GM18873 (cell line): ENCODE measurements around the gene KDELR3.

Source experiments
- ATAC-seq: cut with Tn5 transposase; IDR thresholded peaks from one replicate; pipeline ENCODE4 v1.9.1; 2021; ENCODE audit warnings: mild to moderate bottlenecking, moderate library complexity, moderate number of reproducible peaks; ENCODE audit not compliant: unreplicated experiment, low FRiP score

The KDELR3 gene

DNA sequence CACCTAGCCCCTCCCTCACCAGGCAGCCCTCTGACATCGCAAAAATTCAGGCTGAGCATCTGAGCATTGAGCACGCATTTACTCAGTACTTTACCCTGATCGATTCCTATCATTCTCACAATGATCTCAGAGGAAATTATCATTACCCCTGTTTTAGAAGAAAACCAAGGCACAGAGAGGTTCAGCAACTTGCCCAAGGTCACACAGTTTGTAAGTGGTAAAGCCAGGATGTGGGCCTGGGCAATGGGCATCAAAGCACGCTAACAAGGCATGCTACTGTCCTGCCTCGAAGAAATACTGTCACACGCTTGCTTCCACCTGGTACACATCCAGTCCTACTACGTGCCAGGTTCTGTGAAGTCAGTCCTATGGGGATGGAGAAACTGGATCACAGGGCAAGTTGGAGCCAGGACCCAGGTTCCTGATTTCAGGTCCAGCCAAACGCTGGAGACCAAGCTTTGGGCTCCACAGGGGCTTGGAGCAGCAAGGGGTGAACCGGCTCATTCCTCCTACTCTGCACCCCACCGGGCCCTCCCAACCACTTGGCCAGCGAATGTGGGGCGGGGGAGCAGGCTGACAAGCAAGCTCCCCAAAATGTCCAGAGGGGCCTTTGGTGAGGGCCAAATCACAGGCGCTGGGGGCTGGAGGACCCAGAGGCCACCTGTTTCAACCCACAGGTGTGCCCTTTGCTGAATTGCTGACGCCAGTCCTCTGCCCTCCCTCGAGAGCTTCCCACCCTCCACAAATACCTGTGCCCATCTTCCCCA lies 31.1 kb upstream of the KDELR3 start:
- no peak for ATAC-seq

DNA sequence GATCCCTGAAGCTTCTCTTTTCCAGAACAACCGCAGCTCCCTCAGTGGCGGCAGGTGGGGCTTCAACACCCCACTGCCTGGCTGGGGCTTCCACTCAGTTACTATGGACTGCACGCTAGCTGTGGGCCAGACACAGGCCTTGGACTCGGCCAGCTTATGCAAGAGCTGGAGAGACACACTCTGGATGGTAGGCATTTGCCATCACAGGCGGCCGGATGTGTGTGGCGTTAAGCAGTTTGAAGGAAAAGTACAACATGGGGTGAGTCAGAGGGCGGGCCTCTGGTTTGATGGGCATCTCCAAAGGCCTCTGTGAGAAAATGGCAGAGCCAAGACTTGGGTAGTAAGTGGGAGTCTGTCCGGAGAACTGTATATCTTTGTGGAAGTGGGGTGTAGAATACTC lies 30.5 kb upstream of the KDELR3 start:
- no peak for ATAC-seq

DNA sequence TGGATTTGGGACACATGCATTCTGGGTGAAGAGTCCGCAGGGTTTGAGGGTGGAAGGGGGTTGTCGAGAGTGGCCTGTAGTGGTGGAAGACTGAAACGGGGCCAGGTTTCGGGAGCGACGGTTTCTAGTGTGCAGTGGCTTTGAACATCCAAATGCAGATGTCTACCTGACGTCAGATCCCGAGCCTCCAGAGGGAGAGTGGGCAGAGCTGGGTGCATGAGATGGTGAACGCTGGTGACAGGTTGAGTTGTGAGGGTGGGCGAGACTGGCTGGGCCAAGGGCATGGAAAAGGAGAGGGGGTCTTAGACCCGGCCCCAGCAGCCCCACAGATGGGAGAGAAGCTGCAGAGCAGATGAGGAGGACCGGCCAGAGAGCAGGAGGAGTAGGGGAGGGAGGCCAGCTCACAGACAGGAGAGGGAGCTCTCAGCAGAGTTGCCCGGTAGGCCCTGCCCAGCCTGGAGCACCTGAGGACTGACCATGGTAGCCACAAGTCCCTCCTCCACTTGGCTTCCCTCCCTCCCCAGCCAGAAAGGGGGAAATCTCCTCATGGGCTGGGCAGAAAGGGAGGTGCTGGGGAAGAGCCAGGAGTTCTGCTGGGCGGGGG lies 27.0 kb upstream of the KDELR3 start:
- no peak for ATAC-seq

DNA sequence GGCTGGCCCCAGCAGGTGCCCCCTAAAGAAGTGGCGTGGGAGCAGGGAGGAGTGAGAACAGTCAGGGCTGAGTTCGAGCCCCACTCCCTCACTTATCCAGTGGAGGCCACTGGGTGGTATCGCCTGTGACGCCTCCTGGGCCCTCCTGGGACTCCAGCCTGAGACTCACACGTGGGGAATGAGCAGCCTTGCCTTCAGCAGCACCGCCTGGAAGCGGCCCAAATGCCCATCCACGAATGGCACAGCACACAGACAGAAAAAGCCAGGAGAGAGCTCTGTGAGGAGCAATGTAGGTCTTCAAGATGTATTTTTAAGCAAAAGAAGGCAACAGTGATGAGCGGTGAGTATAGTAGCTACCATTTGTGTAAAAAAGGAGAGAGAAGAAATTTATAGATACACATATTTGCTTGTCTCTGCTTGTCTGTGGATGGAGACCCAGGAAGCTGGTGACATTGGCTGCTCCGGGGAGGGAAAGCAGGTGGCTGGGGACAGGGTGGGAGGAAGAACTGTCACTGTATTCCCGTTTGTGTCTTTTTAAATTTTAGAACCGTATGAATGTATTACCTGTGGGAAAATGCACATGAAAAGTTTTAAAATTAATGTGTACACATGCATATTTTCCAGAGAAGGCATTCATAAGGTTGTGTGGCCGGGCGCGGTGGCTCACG lies 26.1 kb upstream of the KDELR3 start:
- ATAC-seq = no peak

DNA sequence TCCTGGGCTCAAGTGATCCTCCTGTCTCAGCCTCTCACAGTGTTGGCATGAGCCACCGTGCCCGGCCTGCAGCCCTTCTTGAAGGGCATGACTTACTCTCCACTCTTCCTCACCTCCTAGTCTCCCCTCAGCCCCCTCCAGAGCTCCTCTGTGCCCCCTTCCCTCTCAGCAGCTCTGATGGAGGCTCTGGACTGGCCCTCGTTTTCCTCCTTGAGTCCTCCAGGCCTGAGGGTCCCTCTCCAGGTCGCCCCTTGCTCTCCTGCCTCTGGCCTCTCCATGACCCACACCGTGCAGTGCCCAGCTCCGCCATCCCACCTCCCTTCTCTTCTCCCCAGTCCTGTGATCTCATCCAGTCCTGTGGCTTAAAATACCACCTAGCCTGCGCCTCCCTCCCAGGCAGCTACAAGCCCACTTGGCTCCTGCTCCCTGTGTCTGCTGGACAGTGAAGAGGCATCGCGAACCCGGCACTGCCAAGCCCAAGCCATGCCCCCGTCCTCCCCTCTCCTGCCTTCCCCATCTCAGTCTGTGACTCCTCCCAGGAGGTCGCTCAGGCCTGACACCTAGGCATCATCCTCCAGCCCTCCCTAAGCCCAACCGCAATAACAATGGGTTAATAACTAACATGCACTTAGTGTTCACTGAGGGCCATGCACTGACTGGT lies 24.8 kb upstream of the KDELR3 start:
- no peak for ATAC-seq

DNA sequence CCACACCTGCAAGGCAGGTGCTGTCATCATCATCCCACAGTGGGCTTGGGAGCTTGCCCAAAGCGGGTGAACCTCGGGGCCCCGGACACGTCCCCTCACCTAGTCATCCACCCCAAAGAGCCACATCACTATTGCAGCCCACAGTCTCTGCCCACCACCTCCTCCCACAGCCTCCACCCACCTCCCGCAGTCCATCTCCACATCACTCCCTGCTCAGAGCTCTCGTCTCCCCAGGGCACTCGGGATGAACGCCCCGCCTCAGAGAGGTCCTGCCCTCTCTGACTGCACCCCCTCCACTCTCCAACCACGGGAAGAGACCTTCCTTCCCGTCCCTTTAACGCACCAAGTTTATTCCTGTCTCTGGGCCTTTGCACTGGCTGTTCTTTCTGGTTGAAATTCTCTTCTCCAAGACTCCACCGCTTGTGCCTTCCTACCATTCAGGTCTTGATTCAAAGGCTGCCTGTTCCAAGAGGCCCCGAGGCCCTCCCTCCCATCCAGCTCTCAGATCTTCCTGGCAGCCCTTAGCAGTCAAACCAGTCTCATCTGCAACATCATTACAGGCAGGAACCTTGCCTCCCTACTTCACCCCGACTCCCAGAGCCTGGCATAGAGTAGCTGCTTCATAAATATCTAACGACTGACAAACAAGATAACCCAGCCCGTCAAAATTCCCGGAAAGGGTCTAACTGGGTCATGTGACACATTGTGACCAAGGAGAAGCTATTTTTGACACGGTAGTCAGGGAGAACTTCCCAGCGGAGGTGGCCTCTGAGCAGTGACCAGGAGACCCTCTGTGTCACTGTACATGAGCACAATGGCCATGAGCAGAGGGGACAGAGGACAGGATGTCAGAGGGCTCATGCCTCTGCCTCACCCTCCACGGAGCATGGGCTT lies 24.0 kb upstream of the KDELR3 start:
- no peak for ATAC-seq

DNA sequence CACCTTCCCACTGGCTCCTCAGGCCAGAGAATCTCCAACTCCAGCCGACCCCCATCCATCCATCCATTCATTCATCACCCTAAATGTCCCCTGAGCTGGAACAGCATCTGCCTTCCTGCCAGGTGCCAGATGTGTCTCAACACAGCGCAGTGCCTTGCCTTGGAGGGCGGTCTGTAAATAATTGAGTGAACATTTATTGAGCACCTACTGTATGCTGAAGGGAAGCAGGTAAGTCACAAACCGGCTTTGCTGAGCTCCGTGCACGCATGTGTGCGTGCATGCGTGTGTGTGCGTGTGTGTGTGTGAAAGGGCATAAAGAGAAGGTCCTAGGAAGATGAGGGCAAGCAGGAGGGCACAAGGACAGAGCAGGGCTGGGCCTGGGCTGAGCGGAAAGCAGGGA lies 23.1 kb upstream of the KDELR3 start:
- no peak for ATAC-seq

DNA sequence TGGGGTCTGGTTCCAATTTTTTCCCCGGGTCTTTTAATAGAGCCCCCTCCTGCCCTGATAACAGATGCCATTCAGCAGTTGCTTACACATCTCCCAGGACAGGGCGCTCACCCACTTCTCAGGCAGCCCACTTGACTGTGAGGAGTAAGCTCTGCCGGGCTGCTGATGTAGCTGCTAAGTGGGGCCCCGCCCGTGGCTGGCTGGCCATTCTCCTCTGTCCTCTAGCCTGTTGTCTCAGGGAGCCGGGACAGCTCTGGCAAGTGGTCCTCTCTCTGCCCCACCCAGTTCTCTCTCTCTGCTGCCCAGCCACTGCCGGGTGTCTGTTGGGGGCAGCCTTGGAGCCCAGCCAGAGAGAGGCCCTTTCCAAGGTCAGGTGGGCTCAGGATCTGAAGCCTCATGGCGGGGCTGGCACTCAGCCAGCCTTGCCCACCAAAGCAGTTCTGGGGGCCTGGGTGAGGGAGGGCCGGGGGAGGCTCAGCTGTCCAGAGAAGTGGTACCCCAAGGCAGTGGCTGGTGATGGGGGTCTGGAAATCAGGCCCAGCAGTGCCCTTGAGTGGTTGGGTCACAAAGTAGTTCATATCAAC lies 21.8 kb upstream of the KDELR3 start:
- no peak for ATAC-seq

DNA sequence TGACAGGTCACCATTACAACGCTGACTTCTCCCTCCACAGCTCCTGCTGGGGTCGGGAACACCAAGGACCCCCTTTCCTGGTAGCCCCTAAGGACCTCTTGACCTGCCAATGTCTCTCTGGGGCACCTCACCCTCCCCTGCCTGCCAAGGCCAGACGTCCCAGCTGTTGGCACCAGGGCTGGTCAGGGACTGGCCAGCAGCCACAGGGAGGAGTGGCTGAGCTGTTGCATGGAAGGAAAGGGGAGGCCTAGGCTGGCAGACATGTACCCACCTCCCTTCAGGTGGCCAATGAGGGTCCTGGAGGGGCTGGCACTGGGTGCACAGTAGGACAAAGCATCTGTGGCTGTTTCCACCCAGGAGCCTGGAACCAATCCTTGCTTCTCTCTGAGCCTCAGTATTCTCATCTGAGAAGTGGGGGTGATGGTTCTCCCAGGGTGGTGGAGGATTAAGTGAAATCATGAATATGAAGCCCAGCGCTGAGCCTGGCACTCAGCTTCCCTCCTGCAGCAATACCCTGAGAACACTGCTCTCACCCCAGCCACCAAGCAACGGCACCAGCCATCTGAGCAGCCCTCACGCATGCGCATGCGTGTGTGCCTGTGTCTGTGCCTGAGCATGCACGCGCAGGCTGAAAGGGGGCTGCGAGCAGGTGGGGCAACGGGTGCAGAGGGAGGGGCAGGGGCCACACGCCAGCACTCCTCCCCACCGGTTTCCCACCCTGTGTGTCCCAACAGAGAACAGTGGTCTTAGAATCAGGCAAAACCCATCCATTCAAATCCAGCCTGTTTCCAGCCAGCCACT lies 18.8 kb upstream of the KDELR3 start:
- no peak for ATAC-seq

DNA sequence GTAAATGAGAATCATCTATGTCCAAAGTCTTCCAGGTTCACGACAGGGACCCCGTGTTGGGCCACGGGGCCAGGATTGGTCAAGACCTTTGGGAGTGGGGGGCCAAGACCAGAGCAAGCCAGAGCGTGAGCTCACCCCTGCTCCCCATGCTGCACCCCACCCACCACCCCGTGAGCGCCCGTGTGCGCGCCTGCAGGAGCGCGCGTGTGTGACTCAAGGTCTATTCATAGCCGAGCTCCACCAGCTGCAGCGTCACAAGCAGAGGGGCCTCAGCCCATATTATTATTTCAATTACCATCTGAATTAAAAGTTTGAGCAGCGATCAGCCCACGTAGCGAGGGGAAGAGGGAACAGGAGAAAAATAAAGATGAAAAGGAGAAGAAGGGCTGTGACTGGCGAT lies 18.1 kb upstream of the KDELR3 start:
- no peak for ATAC-seq

DNA sequence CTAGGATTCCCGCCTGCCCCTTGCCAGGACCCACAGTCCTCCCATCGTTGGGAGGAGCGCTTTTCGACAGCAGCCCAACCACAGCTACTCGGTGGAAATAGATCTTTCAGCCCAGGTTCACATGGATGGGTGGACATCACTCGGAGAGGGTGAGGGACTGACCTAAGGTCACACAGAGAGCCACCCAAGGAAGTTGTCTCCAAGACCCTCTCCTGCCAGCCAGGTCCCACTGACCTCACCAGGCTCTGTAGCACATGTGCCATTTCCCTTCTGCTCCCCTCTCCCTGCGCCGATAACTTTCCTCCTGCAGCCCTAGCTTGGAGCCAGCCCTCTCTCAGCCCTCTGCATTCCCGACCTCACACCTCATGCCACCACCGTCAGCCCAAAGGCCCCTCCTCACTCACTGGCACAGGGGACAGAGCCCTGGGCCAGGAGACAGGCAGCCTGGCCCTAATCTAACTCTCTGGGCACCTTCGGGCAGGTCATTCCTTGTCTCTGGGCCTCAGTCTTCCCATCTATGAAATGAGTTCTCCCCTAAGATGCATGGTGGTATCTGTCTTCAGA lies 17.6 kb upstream of the KDELR3 start:
- no peak for ATAC-seq

DNA sequence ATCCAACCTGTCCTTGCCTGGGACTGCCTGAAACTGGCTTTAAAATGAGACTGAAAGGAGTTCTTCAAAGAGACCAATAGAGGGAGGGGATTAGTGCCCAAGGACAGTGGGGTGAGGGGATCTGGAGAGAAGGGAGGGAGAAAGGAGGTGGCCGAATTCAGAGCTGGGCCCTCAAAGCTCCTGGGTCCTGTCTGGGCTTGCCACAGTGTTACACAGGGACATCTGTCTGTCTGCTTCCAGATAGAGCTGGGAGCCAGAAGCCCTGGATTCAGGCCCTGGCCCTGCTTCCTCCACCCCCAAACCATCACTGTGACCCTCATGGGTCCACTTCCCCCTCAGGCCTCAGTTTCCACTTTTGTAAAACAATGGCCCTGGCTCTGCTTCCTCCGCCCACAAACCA lies 16.5 kb upstream of the KDELR3 start:
- ATAC-seq = no peak

DNA sequence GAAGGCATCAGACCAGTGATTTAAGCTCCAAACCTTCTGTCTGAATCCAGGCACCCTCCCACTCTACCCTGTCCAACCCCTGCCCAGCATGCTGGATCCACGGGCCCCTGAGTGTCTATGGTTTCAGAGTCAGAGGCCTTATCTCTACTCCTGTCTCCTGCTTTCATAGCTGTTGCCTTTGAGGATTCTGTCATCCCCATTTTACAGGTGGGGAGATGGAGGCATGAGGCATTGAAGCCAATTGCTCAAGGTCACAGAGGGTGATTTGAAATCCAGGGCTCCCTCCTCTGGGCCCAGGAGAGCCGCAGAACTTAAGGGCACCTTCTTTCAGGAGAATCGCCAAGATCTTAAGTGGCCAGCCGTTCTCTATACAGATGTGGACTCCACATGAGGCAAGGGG lies 16.0 kb upstream of the KDELR3 start:
- ATAC-seq = no peak

DNA sequence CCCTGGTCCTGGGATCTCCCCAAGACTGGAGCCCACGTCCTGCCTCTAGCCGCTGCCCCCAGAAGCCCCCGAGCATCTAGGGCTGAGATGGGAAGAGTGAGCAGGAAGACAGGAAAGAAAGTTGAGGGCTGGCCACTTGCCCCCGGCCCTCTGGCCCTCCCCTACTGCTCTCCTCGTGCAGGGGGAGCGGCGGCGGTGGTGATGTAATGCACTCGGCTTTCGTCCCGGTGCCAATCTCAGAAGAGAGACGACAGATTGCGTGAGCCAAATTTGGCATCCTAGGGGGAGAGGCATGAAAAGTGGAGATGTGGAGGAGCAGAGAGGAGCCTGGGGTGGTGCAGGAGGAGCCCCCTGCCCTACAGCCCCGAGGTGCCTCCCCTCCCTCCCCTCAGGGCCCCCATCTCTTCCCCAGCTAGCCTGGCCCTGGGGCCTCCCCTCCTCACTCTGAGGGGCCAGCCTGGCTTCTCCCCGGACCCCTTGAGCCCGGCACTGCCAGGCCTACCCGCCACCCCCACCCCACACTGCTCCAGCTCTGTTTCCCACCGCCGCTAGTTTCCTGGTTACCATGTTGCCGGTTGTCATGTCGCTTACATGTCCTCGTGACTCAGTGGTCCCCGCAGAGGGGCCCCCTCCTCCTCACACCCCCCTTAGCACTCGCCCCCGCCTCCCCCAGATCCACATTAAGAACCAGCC lies 15.4 kb upstream of the KDELR3 start:
- ATAC-seq = no peak

DNA sequence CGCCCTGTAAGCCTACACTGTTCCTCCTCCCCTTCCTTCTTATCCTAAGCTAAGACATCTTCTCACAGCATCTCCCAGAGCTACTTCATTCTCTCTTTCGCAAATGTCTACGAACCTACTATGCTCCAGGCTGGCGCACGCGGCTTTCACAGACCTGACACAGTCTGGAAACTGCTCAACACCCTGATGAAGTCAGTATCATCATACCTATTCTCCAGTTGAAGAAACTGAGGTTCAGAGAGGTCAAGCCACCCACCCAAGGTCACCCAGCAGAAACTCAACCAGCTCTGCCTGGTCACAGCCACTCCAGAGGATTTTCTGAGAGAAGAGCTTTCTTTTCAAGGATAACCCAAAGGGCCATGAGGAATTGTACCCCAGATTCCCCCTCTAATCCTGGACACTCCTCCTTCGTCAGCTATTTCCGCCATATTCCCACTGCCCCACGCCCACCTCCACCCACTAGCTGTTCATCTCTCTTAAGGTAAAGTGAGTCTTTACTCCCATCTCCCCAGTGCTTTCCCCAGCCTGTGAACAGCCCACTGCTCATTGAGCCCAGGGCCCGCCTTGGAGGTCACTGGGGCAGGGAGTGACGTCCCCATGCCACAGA lies 14.7 kb upstream of the KDELR3 start:
- ATAC-seq = no peak

DNA sequence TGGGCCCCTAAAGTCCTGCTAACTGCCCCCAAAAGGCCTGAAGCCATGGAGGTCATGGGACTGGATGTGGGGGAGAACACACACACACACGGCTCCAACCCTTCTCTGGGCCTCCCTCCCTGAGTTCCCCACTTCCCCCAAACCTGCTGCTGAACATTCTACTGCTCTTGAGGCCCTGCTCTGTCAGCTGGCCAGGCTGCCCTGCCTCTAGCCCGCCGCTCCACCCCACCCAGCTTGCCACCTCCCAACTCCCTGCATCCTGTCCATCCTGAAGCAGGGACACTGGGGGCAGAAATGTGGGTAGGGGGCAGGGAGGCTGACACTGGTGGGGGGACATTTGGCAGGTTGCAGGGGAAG lies 13.9 kb upstream of the KDELR3 start:
- ATAC-seq = no peak

DNA sequence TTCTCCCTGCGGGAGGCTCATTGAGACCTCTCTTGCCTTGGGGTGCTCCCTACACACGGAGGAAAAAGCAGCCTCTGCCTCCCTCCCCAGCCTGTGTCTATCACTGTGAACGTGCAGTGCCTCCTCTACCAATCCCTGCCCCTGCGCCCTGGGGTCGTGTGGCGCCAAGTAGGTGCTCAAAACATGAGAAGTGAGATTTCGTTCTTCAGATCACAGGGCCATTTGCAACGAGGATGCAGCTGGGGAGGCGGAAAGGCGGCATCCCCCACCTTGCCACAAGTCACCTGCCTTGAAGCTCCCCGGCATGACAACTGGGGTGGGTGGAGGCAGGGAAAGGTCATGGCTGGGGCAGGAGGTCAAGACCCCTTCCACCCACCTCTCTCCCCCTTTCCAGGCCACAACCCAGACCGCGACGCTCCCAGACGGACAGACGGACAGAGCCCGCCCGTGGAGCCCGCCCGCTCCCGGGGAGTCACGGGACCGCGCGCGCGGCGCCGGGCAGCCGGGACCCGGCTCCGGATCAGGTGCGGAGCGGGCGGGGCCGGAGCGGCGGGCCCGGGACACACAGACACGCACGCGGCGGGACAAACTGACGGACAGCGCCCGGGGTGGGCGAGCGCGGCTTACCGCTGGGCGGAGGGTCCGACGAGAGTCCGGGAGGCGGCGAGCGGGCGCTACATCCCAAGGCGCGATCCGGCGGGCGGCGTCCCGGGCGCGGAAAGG lies 13.4 kb upstream of the KDELR3 start:
- ATAC-seq = no peak
